Measurements from ENCODE around the gene ACIN1.
A peak's percentile ranks its signal among the peaks of the same experiment; 100 is the strongest.
"Not testable (repeated sequence)": the region's sequence is repeated elsewhere in the genome, so short reads cannot be mapped to it uniquely, and the experiment has no call there.

ACIN1 gene

GRCh38 chr14:23121361-23121771, 26.4 kb upstream of the ACIN1 start:
- no peak for DNase-seq

GRCh38 chr14:23120541-23121251, 25.8 kb upstream of the ACIN1 start:
- DNase-seq, result peak; percentile 72

GRCh38 chr14:23119363-23120327, 24.7 kb upstream of the ACIN1 start:
- no peak for DNase-seq

- no peak for DNase-seq
These were observed 23.8 kb upstream of the ACIN1 start, which contains the start of gene CEBPE for GRCh38 chr14:23118506-23119362. CEBPE (minus strand) TSS chr14:23119255; CDS start chr14:23119091, 164 bp downstream.

GRCh38 chr14:23117371-23118020, 22.6 kb upstream of the ACIN1 start:
- DNase-seq, result no peak

- DNase-seq, result no peak
These were observed 21.0 kb upstream of the ACIN1 start for GRCh38 chr14:23115918-23116317.

- DNase-seq, result no peak
These were observed 20.2 kb upstream of the ACIN1 start for GRCh38 chr14:23115039-23115731.

- no peak for DNase-seq
These were observed 19.7 kb upstream of the ACIN1 start for GRCh38 chr14:23114669-23115038.

GRCh38 chr14:23114120-23114458, 19.2 kb upstream of the ACIN1 start:
- no peak for DNase-seq

- no peak for DNase-seq
These were observed 18.6 kb upstream of the ACIN1 start for GRCh38 chr14:23113431-23114119.

GRCh38 chr14:23112359-23113178, 17.6 kb upstream of the ACIN1 start:
- no peak for DNase-seq

- DNase-seq, result no peak
These were observed 15.8 kb upstream of the ACIN1 start for GRCh38 chr14:23110579-23111365.

- DNase-seq, result no peak
These were observed 14.8 kb upstream of the ACIN1 start for GRCh38 chr14:23109769-23110168.

GRCh38 chr14:23108169-23108568, 13.2 kb upstream of the ACIN1 start:
- DNase-seq, result not testable (repeated sequence)

GRCh38 chr14:23107620-23108019, 12.7 kb upstream of the ACIN1 start:
- DNase-seq, result not testable (repeated sequence)

GRCh38 chr14:23106747-23107045, 11.8 kb upstream of the ACIN1 start:
- DNase-seq, result no peak

- no peak for DNase-seq
These were observed 10.4 kb upstream of the ACIN1 start for GRCh38 chr14:23105348-23105824.

GRCh38 chr14:23104591-23105347, 9.8 kb upstream of the ACIN1 start, which contains the start of gene CIROP:
CIROP (minus strand) TSS chr14:23104989; CDS start chr14:23104920, 69 bp downstream.
- DNase-seq, result no peak
